Measurements from ENCODE around the gene ZMAT5. TPM values are rescaled to one million over a fixed set of nuclear protein-coding genes. Genes with fewer than 3 reads are reported as not detected.
"Not testable (repeated sequence)": the region's sequence is repeated elsewhere in the genome, so short reads cannot be mapped to it uniquely, and the experiment has no call there.

Gene ZMAT5
- total RNA-seq, 4 donors from 2014 or later: 22.1 to 29.3 (median 26.6) TPM

GRCh38 chr22:29756341-29756740 is 10.5 kb downstream of the ZMAT5 start:
- DNase-seq (ENCODE audit: low spot score in 2 of 2): no peak
- no peaks in the 10 kb centered on the region for H3K9me3 ChIP-seq
- no peak overlapping the region for H3K27ac ChIP-seq
- peaks cover 0 to 23% (median 3%) of the 10 kb centered on the region in 4 donors for H3K4me1 ChIP-seq
- H3K4me3 ChIP-seq: no peak overlapping the region
- H3K27me3 ChIP-seq: no peaks in the 10 kb centered on the region
- peaks cover 0 to 29% (median 0%) of the 10 kb centered on the region in 3 donors for H3K36me3 ChIP-seq
- TF ChIP-seq POLR2A (IDR thresholded peaks at IDR 0.05) (no peak), EP300 (IDR thresholded peaks at IDR 0.05) (no peak), CTCF (IDR thresholded peaks at IDR 0.05) (no peak)
- WGBS, 2 donors: 75 to 76% methylated on average over 7 of the region's 7 CpGs

GRCh38 chr22:29755889-29756288 is 10.9 kb downstream of the ZMAT5 start:
- H3K4me1 ChIP-seq: peaks cover 0 to 23% (median 3%) of the 10 kb centered on the region in 4 donors
- peaks cover 0 to 30% (median under 1%) of the 10 kb centered on the region in 3 donors for H3K36me3 ChIP-seq
- H3K27me3 ChIP-seq: no peaks in the 10 kb centered on the region
- no peaks in the 10 kb centered on the region for H3K9me3 ChIP-seq
- TF ChIP-seq POLR2A (IDR thresholded peaks at IDR 0.05): no peak
- TF ChIP-seq EP300 (IDR thresholded peaks at IDR 0.05): no peak
- no peak for TF ChIP-seq CTCF (IDR thresholded peaks at IDR 0.05)
- DNase-seq (ENCODE audit: low spot score in 2 of 2): no peak
- H3K27ac ChIP-seq: no peak overlapping the region
- H3K4me3 ChIP-seq: no peak overlapping the region
- WGBS, 2 donors: 90 to 91% methylated on average over 9 of the region's 9 CpGs

- H3K36me3 ChIP-seq: peaks cover 0 to 39% (median 3%) of the 10 kb centered on the region in 3 donors
- WGBS, 2 donors: 83 to 88% methylated on average over 11 of the region's 11 CpGs
- H3K27me3 ChIP-seq: not testable (repeated sequence)
Observed at GRCh38 chr22:29754658-29755395, 12.0 kb downstream of the ZMAT5 start.

GRCh38 chr22:29753808-29754657 is 12.8 kb downstream of the ZMAT5 start:
- WGBS, 2 donors: 78 to 90% methylated on average over 13 to 14 of the region's 16 CpGs
- TF ChIP-seq EP300 (IDR thresholded peaks at IDR 0.05) (no peak), CTCF (IDR thresholded peaks at IDR 0.05) (no peak), POLR2A (IDR thresholded peaks at IDR 0.05) (no peak)

More at GRCh38 chr22:29754658-29755395, 12.0 kb downstream of the ZMAT5 start:
- H3K27ac ChIP-seq; H3K4me3 ChIP-seq; DNase-seq (ENCODE audit: low spot score in 2 of 2); H3K9me3 ChIP-seq: not testable (repeated sequence)
- H3K4me1 ChIP-seq: peaks cover 0 to 22% (median 3%) of the 10 kb centered on the region in 4 donors

GRCh38 chr22:29751669-29752068 is 15.1 kb downstream of the ZMAT5 start:
- H3K9me3 ChIP-seq: no peaks in the 10 kb centered on the region
- TF ChIP-seq CTCF (IDR thresholded peaks at IDR 0.05): no peak
- TF ChIP-seq POLR2A (IDR thresholded peaks at IDR 0.05): no peak
- TF ChIP-seq EP300 (IDR thresholded peaks at IDR 0.05): no peak
- H3K27me3 ChIP-seq: no peaks in the 10 kb centered on the region
- no peaks in the 10 kb centered on the region for H3K4me1 ChIP-seq
- no peak overlapping the region for H3K27ac ChIP-seq
- 95 to 96% methylated on average over 2 of the region's 2 CpGs for WGBS, 2 donors
- peaks cover 3 to 69% (median 9%) of the 10 kb centered on the region in 3 donors for H3K36me3 ChIP-seq
- DNase-seq (ENCODE audit: low spot score in 2 of 2): no peak
- H3K4me3 ChIP-seq: no peak overlapping the region

More at GRCh38 chr22:29753808-29754657, 12.8 kb downstream of the ZMAT5 start:
- Histone ChIP-seq H3K27ac (no peak overlapping the region), H3K9me3 (no peaks in the 10 kb centered on the region), H3K4me1 (peaks cover 0 to 14% (median 2%) of the 10 kb centered on the region in 4 donors), H3K36me3 (peaks cover 0 to 45% (median 3%) of the 10 kb centered on the region in 3 donors), H3K4me3 (no peak overlapping the region), H3K27me3 (no peaks in the 10 kb centered on the region)
- no peak for DNase-seq (ENCODE audit: low spot score in 2 of 2)

Data from tibial nerve (tissue), 4 donors.